ENCODE data around the gene DNAI2.
"Not testable (repeated sequence)": the region's sequence is repeated elsewhere in the genome, so short reads cannot be mapped to it uniquely, and the experiment has no call there.

- not testable (repeated sequence) for TF ChIP-seq CTCF (IDR thresholded peaks at IDR 0.05; ENCODE audit: insufficient read depth, low read depth, low read length); EZH2 (IDR thresholded peaks at IDR 0.05; ENCODE audit: insufficient read depth, low read length)
Measured at GRCh38 chr17:74282274-74282586, 8.2 kb downstream of the DNAI2 start.

All from astrocyte (in vitro differentiated cells and primary cell).